HepG2 (cell line): ENCODE results near the gene PPP4C.
"Not testable (repeated sequence)": the region's sequence is repeated elsewhere in the genome, so short reads cannot be mapped to it uniquely, and the experiment has no call there.

ENCODE experiments used
- TARDBP ChIP-seq: sonication (generic); formaldehyde crosslinking; IDR thresholded peaks from 2 replicates; pipeline ENCODE4 v1.8.0; 2022; ENCODE audit warnings: mild to moderate bottlenecking, missing genetic modification reagents
- ZBTB46 ChIP-seq: sonication (generic); formaldehyde crosslinking; IDR thresholded peaks from 2 replicates; pipeline ENCODE4 v1.4.0; 2020; ENCODE audit warnings: mild to moderate bottlenecking, missing genetic modification reagents, borderline replicate concordance

- not testable (repeated sequence) for TF ChIP-seq TARDBP, ZBTB46 (CRISPR knock-in tag)
Observed at GRCh38 chr16:30040690-30041089, 35.1 kb upstream of the PPP4C start.
